GM19043 (cell line): Measurements from ENCODE around the gene UNC13A.

ENCODE experiments used
- ATAC-seq: cut with Tn5 transposase; IDR thresholded peaks from one replicate; pipeline ENCODE4 v1.9.1; 2021; ENCODE audit warnings: low read depth; ENCODE audit not compliant: unreplicated experiment

The UNC13A gene

GRCh38 chr19:17711851-17712250 lies 23.7 kb upstream of the UNC13A start:
- ATAC-seq: no peak

- no peak for ATAC-seq
These were observed 18.6 kb upstream of the UNC13A start for GRCh38 chr19:17706750-17707181.

GRCh38 chr19:17703824-17704463 lies 15.8 kb upstream of the UNC13A start:
- no peak for ATAC-seq

- no peak for ATAC-seq
These were observed 7.0 kb upstream of the UNC13A start for GRCh38 chr19:17695198-17695597.

GRCh38 chr19:17692566-17692965 lies 4.4 kb upstream of the UNC13A start:
- no peak for ATAC-seq

- ATAC-seq: no peak
These were observed 870 bp upstream of the UNC13A start for GRCh38 chr19:17688853-17689595.

GRCh38 chr19:17687141-17687856 lies 855 bp downstream of the UNC13A start:
- ATAC-seq: no peak

- ATAC-seq: no peak
These were observed 1.5 kb downstream of the UNC13A start for GRCh38 chr19:17686592-17687024.

GRCh38 chr19:17686023-17686521 lies 2.1 kb downstream of the UNC13A start:
- ATAC-seq: no peak

- ATAC-seq: no peak
These were observed 2.6 kb downstream of the UNC13A start for GRCh38 chr19:17685451-17686022.

GRCh38 chr19:17684256-17684655 lies 3.9 kb downstream of the UNC13A start:
- no peak for ATAC-seq

- no peak for ATAC-seq
These were observed 5.1 kb downstream of the UNC13A start for GRCh38 chr19:17683078-17683477.

- no peak for ATAC-seq
These were observed 5.9 kb downstream of the UNC13A start for GRCh38 chr19:17682273-17682672.

- no peak for ATAC-seq
These were observed 6.5 kb downstream of the UNC13A start for GRCh38 chr19:17681505-17682125.

- ATAC-seq: no peak
These were observed 7.9 kb downstream of the UNC13A start for GRCh38 chr19:17680230-17680722.

- ATAC-seq: no peak
These were observed 8.5 kb downstream of the UNC13A start for GRCh38 chr19:17679526-17680229.

- no peak for ATAC-seq
These were observed 9.3 kb downstream of the UNC13A start for GRCh38 chr19:17678836-17679235.

GRCh38 chr19:17677002-17677401 lies 11.2 kb downstream of the UNC13A start:
- ATAC-seq: no peak

- no peak for ATAC-seq
These were observed 11.9 kb downstream of the UNC13A start for GRCh38 chr19:17676295-17676694.
